ENCODE data around the gene TP73.
A peak's percentile ranks its signal among the peaks of the same experiment; 100 is the strongest.

TP73 gene

GRCh38 chr1:3636080-3636479 lies 16.2 kb upstream of the TP73 start:
- DNase-seq, result no peak

- DNase-seq, result no peak
These were observed 15.8 kb upstream of the TP73 start for GRCh38 chr1:3636531-3636930.

DNA sequence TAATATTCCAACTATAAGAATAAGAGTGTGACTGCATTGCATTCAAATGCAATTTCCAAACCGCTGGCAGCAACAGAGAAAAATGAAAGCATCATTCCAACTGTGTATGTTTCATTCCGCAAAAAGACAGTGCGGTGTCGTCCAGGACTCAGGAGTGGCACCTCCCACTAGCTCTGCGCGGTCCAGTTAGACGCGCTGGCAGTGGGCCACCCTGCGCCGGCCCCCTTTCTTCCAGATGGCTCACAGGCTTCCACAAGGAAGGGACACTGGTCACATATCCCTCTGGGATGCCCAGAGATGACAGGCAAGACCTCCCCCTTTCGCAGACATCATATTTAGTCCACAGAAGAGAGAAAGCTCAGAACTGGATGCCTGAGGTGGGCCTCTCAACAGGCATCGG lies 14.3 kb upstream of the TP73 start:
- no peak for DNase-seq

GRCh38 chr1:3638676-3639075 lies 13.6 kb upstream of the TP73 start:
- no peak for DNase-seq

DNA sequence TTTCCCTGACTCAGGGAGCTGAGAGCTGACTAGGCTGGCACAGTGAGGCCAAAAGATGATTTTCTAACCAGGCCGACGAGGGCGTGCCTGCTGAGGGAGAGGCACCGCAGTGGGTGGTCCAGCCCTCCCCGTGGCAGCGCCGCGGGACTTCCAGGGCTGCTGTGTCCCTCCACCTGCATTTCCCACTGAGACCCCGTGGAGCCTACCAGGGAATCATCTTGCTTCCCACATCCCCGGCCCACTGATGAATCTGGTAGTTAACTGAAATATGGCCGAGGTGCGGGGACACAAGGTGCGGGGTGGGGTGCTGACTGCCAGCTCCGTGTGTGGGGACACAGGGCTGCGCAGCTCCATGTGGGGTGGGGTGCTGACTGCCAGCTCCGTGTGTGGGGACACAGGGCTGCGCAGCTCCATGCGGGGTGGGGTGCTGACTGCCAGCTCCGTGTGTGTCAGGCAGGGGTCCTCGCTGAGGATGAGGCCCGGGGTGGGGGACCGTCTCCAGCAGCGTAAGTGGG lies 12.9 kb upstream of the TP73 start:
- DNase-seq, result no peak

DNA sequence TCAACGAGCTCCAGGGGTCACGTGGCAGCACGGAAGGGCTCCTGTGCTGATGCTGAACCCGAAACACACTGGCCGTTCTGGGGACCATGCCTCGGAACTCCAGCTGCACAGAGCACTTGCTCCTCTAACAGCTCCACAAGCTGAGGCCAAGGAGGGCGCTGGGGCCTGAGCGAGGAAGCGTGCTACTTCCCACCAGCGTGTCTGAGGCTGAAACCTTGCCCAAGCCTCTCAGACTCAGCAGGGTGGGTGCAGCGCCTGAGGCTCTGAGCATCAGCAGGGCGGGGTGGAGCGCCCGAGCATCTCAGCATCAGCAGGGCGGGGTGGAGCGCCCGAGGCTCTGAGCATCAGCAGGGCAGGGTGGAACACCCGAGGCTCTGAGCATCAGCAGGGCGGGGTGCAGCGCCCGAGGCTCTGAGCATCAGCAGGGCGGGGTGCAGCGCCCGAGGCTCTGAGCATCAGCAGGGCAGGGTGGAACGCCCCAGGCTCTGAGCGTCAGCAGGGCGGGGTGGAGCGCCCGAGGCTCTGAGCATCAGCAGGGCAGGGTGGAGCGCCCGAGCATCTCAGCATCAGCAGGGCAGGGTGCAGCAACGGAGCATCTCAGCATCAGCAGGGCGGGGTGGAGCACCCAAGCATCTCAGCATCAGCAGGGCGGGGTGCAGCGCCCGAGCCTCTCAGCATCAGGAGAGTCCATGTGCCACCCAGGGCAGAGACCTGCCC lies 12.0 kb upstream of the TP73 start:
- DNase-seq, result no peak

DNA sequence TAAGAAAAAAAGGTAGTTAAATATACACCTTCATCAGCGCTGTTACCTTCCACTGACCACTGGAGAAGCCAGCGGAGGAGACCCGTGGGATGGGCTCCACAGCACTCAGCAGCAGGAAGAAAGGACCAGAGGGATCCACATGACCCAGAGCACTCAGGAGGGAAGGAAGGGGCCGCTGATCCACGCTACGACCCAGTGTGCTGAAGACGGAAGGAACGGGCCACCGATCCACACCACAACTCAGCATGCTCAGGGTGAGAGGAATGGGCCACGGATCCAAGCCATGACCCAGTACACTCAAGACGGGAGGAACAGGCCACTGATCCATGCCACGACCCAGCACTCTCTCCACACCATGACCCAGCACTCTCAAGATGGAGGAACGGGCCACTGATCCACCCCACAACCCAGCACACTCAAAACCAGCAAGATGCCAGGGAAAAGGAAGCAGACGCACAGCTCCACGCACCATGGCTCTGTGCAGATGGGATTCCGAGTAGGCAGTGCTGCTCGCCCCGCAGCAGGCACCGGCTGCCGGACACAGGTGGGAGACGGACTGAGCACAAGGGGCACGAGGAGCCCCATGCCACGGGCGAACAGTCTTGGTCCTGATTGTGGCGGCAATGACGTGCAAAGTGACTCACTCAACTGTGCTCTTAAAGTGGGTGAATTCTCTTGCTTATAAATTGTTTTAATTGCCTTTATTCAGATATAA lies 11.1 kb upstream of the TP73 start:
- DNase-seq, result no peak

- no peak for DNase-seq
These were observed 10.5 kb upstream of the TP73 start for GRCh38 chr1:3641816-3642215.

DNA sequence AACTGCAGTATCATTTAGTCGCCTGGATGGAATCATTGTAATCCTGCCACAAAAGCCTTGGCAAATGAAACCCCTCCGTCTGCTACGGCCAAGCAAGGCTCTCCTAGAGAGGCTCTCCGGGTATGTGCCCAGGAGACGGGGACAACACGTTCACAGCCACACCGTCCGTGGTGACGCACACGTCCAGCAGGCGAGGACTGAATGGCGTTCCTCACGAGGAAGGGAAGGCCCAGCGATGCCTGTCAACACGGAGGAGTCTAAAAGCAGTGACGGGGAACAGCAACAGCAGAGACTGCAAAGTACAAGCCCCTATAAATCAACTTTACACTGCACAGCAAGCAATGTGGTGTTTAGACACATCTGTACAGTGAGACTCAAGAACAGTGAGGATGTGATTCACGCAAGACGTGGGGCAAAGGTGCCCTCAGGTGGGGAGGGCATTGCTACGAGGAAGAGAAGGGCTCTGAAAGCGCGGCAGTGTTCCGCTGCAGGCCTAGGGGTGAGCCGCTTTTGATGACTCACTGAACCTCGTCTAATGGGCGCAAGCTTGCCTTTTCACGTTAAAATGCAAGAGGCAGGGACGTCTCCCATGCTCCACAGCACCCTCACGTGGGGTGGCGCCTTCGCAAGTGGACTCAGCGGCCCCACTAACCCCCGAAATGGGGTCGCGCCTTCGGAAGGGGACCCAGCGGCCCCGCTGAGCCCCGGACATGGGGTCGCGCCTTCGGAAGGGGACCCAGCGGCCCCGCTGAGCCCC lies 9.2 kb upstream of the TP73 start:
- DNase-seq, result no peak

GRCh38 chr1:3644273-3644672 lies 8.0 kb upstream of the TP73 start:
- DNase-seq, result no peak

DNA sequence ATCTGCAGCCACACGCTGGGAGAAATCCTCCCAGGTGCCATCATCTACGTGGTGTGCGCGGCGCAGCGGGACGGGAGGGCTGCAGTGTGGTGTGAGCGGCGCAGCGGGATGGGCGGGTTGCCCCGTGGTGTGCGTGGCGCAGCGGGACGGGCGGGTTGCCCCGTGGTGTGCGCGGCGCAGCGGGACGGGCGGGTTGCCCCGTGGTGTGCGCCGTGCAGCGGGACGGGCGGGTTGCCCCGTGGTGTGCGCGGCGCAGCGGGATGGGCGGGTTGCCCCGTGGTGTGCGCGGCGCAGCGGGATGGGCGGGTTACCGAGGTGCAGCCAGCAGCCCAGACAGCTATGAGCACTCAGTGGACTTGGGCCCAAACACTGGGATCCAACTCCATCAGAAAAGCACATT lies 7.1 kb upstream of the TP73 start:
- no peak for DNase-seq

DNA sequence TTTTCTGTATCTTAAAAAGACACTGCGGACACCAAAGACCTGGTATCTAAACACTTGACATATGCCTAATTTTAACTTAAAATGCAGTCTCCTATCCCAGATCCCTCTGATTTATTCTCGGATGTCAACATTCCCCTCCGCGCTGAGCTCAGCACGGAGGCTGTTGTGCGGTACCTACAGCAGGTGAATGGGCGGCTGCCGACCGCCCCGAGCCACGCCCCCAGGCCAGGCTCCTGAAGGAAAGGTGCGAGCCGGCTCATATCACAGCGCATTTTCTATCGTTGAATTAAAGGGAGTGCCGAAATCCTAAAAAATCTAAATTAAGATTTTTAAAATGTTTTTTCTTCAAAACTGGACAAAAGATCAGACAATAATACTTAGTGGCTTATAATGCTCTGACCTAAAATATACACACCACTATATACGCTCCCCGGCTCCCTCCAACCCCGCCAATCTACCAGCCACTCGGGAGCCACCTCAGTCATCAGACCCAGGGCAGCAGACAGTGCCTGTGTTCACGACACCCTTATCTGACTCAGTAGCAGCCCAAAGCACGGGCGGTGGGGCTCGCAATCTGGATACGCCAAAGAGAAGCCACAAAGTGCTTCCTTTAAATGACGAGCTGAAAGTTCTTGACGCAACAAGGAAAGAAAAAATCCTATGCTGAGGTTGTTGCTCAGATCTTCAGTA lies 6.5 kb upstream of the TP73 start:
- DNase-seq, result no peak

GRCh38 chr1:3646596-3646995 lies 5.7 kb upstream of the TP73 start:
- DNase-seq, result no peak

- DNase-seq, result peak; percentile 88
These were observed 2.7 kb upstream of the TP73 start, which contains the start of gene WRAP73 for GRCh38 chr1:3649342-3650247. WRAP73 (minus strand) TSS chr1:3650103; CDS start chr1:3649999, 104 bp downstream.

GRCh38 chr1:3650248-3651025 lies 1.9 kb upstream of the TP73 start:
- no peak for DNase-seq

GRCh38 chr1:3651026-3651929 lies 1.0 kb upstream of the TP73 start:
- DNase-seq, result peak in 1 of 2 donors; percentile 14

GRCh38 chr1:3652548-3653285 lies 401 bp downstream of the TP73 start:
- no peak for DNase-seq

DNA sequence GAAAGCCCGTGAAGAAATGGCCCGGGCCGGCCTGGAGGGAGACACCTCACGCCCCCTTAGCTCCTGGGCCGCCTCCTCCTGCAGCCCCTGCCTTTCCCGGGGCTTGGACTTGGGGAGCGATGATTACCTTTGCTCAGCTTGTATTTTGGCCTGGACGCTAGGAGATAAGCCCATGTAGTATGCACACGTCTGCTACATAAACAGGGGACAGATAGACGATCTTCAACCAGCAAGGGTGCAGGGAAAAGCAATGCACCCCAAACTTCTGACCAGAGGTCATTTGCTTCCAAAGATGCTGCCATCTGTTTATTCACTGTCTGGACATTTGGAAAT lies 936 bp downstream of the TP73 start:
- no peak for DNase-seq

GRCh38 chr1:3654549-3655281 lies 2.4 kb downstream of the TP73 start:
- DNase-seq, result no peak

Data from activated CD4-positive, alpha-beta T cell treated with anti-CD3 and anti-CD28 coated beads for 4 hours (primary cell).